IMR-90 (cell line): Measurements from ENCODE around the gene SLC30A10. TPM values are rescaled to one million over a fixed set of nuclear protein-coding genes. Genes with fewer than 3 reads are reported as not detected.

ENCODE experiments used
- ATAC-seq: fragments of 200-7000 bp; cut with Tn5 transposase; 2 replicates; pipeline ENCODE4 v1.9.1; 2020; ENCODE audit warnings: low read depth, mild to moderate bottlenecking, moderate library complexity
- BruUV-seq: library from RNA; stranded (reverse); fragments of 400-500 nt; replicated peaks from 2 replicates; lab custom pipeline; 2021; lab: Mats Ljungman, UMichigan
- CTCF ChIA-PET: fragments of 300-600 bp; formaldehyde crosslinking; extraction: SDS; loops from one replicate; lab custom pipeline; 2021; ENCODE audit warnings: antibody characterized with exemption; lab: Yijun Ruan, JAX
- POLR2A ChIA-PET: fragments of 300-600 bp; sonication (Branson Sonifier 250); formaldehyde crosslinking; loops from one replicate; lab custom pipeline; 2022; ENCODE audit warnings: antibody characterized with exemption; ENCODE audit not compliant: unreplicated experiment; lab: Charles Lee
- DNase-seq: peaks from one replicate; pipeline ENCODE4 v3.0.0; 2013
- H2AFZ ChIP-seq: replicated peaks from 2 replicates; pipeline ENCODE3; 2013; ENCODE audit warnings: low read length, mild to moderate bottlenecking; ENCODE audit not compliant: poor library complexity
- H2AK5ac ChIP-seq: 2 replicates; pipeline ENCODE4 v1.6.1; 2013; ENCODE audit warnings: low read depth, low read length, inconsistent platforms
- H2AK9ac ChIP-seq: replicated peaks from 2 replicates; pipeline ENCODE3; 2013; ENCODE audit warnings: mild to moderate bottlenecking, low read depth, low read length, moderate library complexity; ENCODE audit not compliant: poor library complexity
- H2BK120ac ChIP-seq: 2 replicates; pipeline ENCODE4 v1.6.1; 2013; ENCODE audit warnings: low read depth, low read length, inconsistent platforms
- H2BK15ac ChIP-seq: 3 replicates; pipeline ENCODE4 v1.6.1; 2013; ENCODE audit warnings: low read depth, low read length, inconsistent platforms
- H2BK20ac ChIP-seq: 2 replicates; pipeline ENCODE4 v1.6.1; 2013; ENCODE audit warnings: low read depth, mild to moderate bottlenecking, inconsistent platforms, low read length, moderate library complexity
- H2BK5ac ChIP-seq: 2 replicates; pipeline ENCODE4 v1.6.1; 2013; ENCODE audit warnings: mild to moderate bottlenecking, low read depth, low read length, inconsistent platforms; ENCODE audit not compliant: poor library complexity, severe bottlenecking
- H3K14ac ChIP-seq: replicated peaks from 2 replicates; pipeline ENCODE4 v1.6.1; 2013; ENCODE audit warnings: low read depth, low read length, inconsistent platforms
- H3K18ac ChIP-seq: 2 replicates; pipeline ENCODE4 v1.6.1; 2013; ENCODE audit warnings: low read depth, low read length, control low read depth
- H3K23ac ChIP-seq: 2 replicates; pipeline ENCODE4 v1.6.1; 2013; ENCODE audit warnings: low read depth, low read length, inconsistent platforms
- H3K27ac ChIP-seq: 2 replicates; pipeline ENCODE4 v1.5.1; 2013; ENCODE audit warnings: mild to moderate bottlenecking, control low read depth, low read length; ENCODE audit not compliant: insufficient read depth
- H3K27me3 ChIP-seq: 2 replicates; pipeline ENCODE4 v1.6.1; 2013; ENCODE audit warnings: low read length; ENCODE audit not compliant: control insufficient read depth, insufficient read depth
- H3K36me3 ChIP-seq: 2 replicates; pipeline ENCODE4 v1.6.1; 2013; ENCODE audit warnings: low read length, mixed read lengths; ENCODE audit not compliant: control insufficient read depth, insufficient read depth
- H3K4ac ChIP-seq: 2 replicates; pipeline ENCODE4 v1.6.1; 2013; ENCODE audit warnings: low read depth, low read length, inconsistent platforms
- H3K4me1 ChIP-seq: 2 replicates; pipeline ENCODE4 v1.6.1; 2013; ENCODE audit warnings: low read length, mixed read lengths; ENCODE audit not compliant: control insufficient read depth, insufficient read depth
- H3K4me2 ChIP-seq: 2 replicates; pipeline ENCODE4 v1.6.1; 2013; ENCODE audit warnings: low read depth, mild to moderate bottlenecking, control low read depth, low read length, moderate library complexity
- H3K4me3 ChIP-seq: 2 replicates; pipeline ENCODE4 v1.5.1; 2013; ENCODE audit warnings: low read depth, mild to moderate bottlenecking, control low read depth, low read length, moderate library complexity; ENCODE audit not compliant: insufficient read depth
- H3K56ac ChIP-seq: 2 replicates; pipeline ENCODE4 v1.6.1; 2013; ENCODE audit warnings: low read length, inconsistent platforms; ENCODE audit not compliant: insufficient read depth; ENCODE audit errors: extremely low read depth
- H3K79me1 ChIP-seq, 2 experiments: 2 replicates each; pipeline ENCODE4 v1.6.1; 2013; ENCODE audit warnings: low read length in 2 of 2, inconsistent platforms in 1 of 2, low read depth in 1 of 2
- H3K9ac ChIP-seq: 2 replicates; pipeline ENCODE4 v1.6.1; 2013; ENCODE audit warnings: low read depth, low read length, control low read depth
- H3K9me1 ChIP-seq: 2 replicates; pipeline ENCODE4 v1.6.1; 2013; ENCODE audit warnings: low read length, inconsistent platforms; ENCODE audit not compliant: insufficient read depth
- H3K9me3 ChIP-seq: 2 replicates; pipeline ENCODE4 v1.6.1; 2013; ENCODE audit warnings: low read length; ENCODE audit not compliant: control insufficient read depth, insufficient read depth
- H4K20me1 ChIP-seq: 2 replicates; pipeline ENCODE4 v1.6.1; 2013; ENCODE audit warnings: low read length, inconsistent platforms; ENCODE audit not compliant: insufficient read depth
- H4K5ac ChIP-seq: 2 replicates; pipeline ENCODE4 v1.6.1; 2013; ENCODE audit warnings: mild to moderate bottlenecking, low read depth, low read length, control low read depth
- H4K8ac ChIP-seq, 2 experiments: 2 replicates each; pipeline ENCODE4 v1.6.1; 2013; ENCODE audit warnings: low read depth in 2 of 2, low read length in 2 of 2, control low read depth in 1 of 2, inconsistent platforms in 1 of 2
- H4K91ac ChIP-seq: 2 replicates; pipeline ENCODE4 v1.6.1; 2013; ENCODE audit warnings: low read depth, low read length, inconsistent platforms; ENCODE audit not compliant: insufficient read depth
- BHLHE40 ChIP-seq: fragments of 150-350 bp; IDR thresholded peaks from 2 replicates; pipeline ENCODE4 v1.6.1; 2016; ENCODE audit warnings: mild to moderate bottlenecking, low read depth, low read length
- CEBPB ChIP-seq: IDR thresholded peaks from 2 replicates; pipeline ENCODE4 v1.6.1; 2012; ENCODE audit warnings: low read depth, low read length, improper control_type of control experiment
- CHD1 ChIP-seq: IDR thresholded peaks from 2 replicates; pipeline ENCODE4 v1.6.1; 2012; ENCODE audit warnings: low read depth, low read length, improper control_type of control experiment
- CTCF ChIP-seq: conservative IDR thresholded peaks from 2 replicates; pipeline ENCODE4 v1.5.1; 2012; ENCODE audit warnings: mild to moderate bottlenecking, low read depth, low read length, improper control_type of control experiment
- ELK1 ChIP-seq: fragments of 150-350 bp; IDR thresholded peaks from 2 replicates; pipeline ENCODE4 v1.6.1; 2016; ENCODE audit warnings: low read depth, mild to moderate bottlenecking, low read length, moderate library complexity, borderline replicate concordance
- FOS ChIP-seq: fragments of 150-350 bp; IDR thresholded peaks from 2 replicates; pipeline ENCODE4 v1.6.1; 2016; ENCODE audit warnings: low read depth, low read length
- MAFK ChIP-seq: IDR thresholded peaks from 2 replicates; pipeline ENCODE4 v1.6.1; 2012; ENCODE audit warnings: low read depth, low read length, improper control_type of control experiment
- MAZ ChIP-seq: IDR thresholded peaks from 2 replicates; pipeline ENCODE4 v1.6.1; 2012; ENCODE audit warnings: low read depth, mild to moderate bottlenecking, low read length, improper control_type of control experiment, moderate library complexity, borderline replicate concordance
- NFE2L2 ChIP-seq: fragments of 150-350 bp; IDR thresholded peaks from 2 replicates; pipeline ENCODE4 v1.6.1; 2016; ENCODE audit warnings: low read depth, mild to moderate bottlenecking, low read length
- POLR2A ChIP-seq: IDR thresholded peaks from 2 replicates; pipeline ENCODE4 v1.6.1; 2012; ENCODE audit warnings: mild to moderate bottlenecking, low read depth, low read length
- RAD21 ChIP-seq: IDR thresholded peaks from 2 replicates; pipeline ENCODE4 v1.6.1; 2012; ENCODE audit warnings: low read length, improper control_type of control experiment
- RCOR1 ChIP-seq: IDR thresholded peaks from 2 replicates; pipeline ENCODE4 v1.6.1; 2012; ENCODE audit warnings: mild to moderate bottlenecking, low read length, improper control_type of control experiment; ENCODE audit not compliant: insufficient replicate concordance
- RFX5 ChIP-seq: IDR thresholded peaks from 2 replicates; pipeline ENCODE4 v1.8.0; 2012; ENCODE audit warnings: low read depth, mild to moderate bottlenecking, low read length, moderate library complexity
- SMC3 ChIP-seq: fragments of 150-350 bp; IDR thresholded peaks from 2 replicates; pipeline ENCODE4 v1.6.1; 2016; ENCODE audit warnings: low read depth, mild to moderate bottlenecking, antibody characterized with exemption, low read length, moderate library complexity
- USF2 ChIP-seq: fragments of 150-350 bp; IDR thresholded peaks from 2 replicates; pipeline ENCODE4 v1.6.1; 2017; ENCODE audit warnings: mild to moderate bottlenecking, antibody characterized with exemption, low read length, low read depth
- WGBS, 2 experiments: methylation state at CpG; one replicate each; pipeline versions ENCODE4 v1.1.5 to v1.1.7; 2013; ENCODE audit warnings: missing lambda C conversion rate in 2 of 2; ENCODE audit not compliant: insufficient read length in 1 of 2; ENCODE audit errors: extremely low coverage in 2 of 2; 5-methylcytosine and 5-hydroxymethylcytosine counted together
- dilution Hi-C: fragments of 300-500 bp; cut with HindIII; formaldehyde crosslinking; loops from one replicate; pipeline ENCODE4 v1.14.3; 2018; ENCODE audit warnings: low sequenced_read_pairs; ENCODE audit not compliant: unreplicated experiment
- in situ Hi-C: fragments of 300-500 bp; cut with MboI; formaldehyde crosslinking; loops from 3 replicates; pipeline ENCODE4 v1.14.3; 2019; ENCODE audit warnings: low sequenced_read_pairs, inconsistent platforms, mixed read lengths
- intact Hi-C: fragments of 100-400 bp; cut with micrococcal nuclease; formaldehyde crosslinking; loops from 2 replicates; pipeline ENCODE4 v1.10.0; 2022
- polyA plus RNA-seq, 3 experiments: library from polyadenylated mRNA; depleted of rRNA; stranded (reverse); fragments of >200 nt; gene quantifications; 2 replicates each; pipeline ENCODE4 v1.2.3, GENCODE V29; 2012; ENCODE audit warnings: low replicate concordance in 1 of 3
- total RNA-seq: library from RNA; depleted of rRNA; stranded (reverse); fragments of >200 nt; gene quantifications from 2 replicates; pipeline ENCODE4 v1.2.3, GENCODE V29; 2012

SLC30A10 gene
- total and polyA plus RNA-seq, 2 of the 4 experiments (the other 2 are of a cell fraction): not detected

- no peak overlapping the region for H2BK5ac ChIP-seq
- no peak overlapping the region for H2AK9ac ChIP-seq
- POLR2A ChIA-PET: no interaction called here
- H4K20me1 ChIP-seq: no peaks in the 10 kb centered on the region
- H3K36me3 ChIP-seq: no peaks in the 10 kb centered on the region
- H3K23ac ChIP-seq: no peak overlapping the region
- dilution Hi-C loops (no loop called here), intact Hi-C loops (no loop called here), in situ Hi-C loops (no loop called here)
- no peak overlapping the region for H3K4me2 ChIP-seq
- no peak for DNase-seq
- H3K27me3 ChIP-seq: no peaks in the 10 kb centered on the region
- no peak overlapping the region for H3K4ac ChIP-seq
- TF ChIP-seq BHLHE40: no peak
- TF ChIP-seq RCOR1: no peak
- no peak for TF ChIP-seq SMC3
- no peak for TF ChIP-seq RAD21
- TF ChIP-seq MAFK: no peak
- TF ChIP-seq CTCF: no peak
- no peak for TF ChIP-seq CEBPB
- TF ChIP-seq USF2: no peak
- TF ChIP-seq NFE2L2: no peak
- no peak for TF ChIP-seq ELK1
- TF ChIP-seq RFX5: no peak
- TF ChIP-seq MAZ: no peak
- no peak for TF ChIP-seq POLR2A
- no peak for TF ChIP-seq CHD1
- TF ChIP-seq FOS: no peak
- H2BK15ac ChIP-seq: no peak overlapping the region
- no peak overlapping the region for H4K8ac ChIP-seq
- H3K79me1 ChIP-seq: no peaks in the 10 kb centered on the region
- H3K4me1 ChIP-seq: no peaks in the 10 kb centered on the region
- H3K9me1 ChIP-seq: no peaks in the 10 kb centered on the region
- H3K14ac ChIP-seq: no peak overlapping the region
- no peak overlapping the region for H2BK20ac ChIP-seq
- H2BK120ac ChIP-seq: no peak overlapping the region
- H3K56ac ChIP-seq: no peak overlapping the region
- H2AK5ac ChIP-seq: no peak overlapping the region
- WGBS, 2 experiments: no CpG with 5 or more reads among the region's 3 CpGs
- H3K4me3 ChIP-seq: no peak overlapping the region
- no TSS peak for BruUV-seq
- no peak overlapping the region for H3K18ac ChIP-seq
- CTCF ChIA-PET: no interaction called here
- no peaks in the 10 kb centered on the region for H3K9me3 ChIP-seq
- no peak overlapping the region for H3K9ac ChIP-seq
- no peak for ATAC-seq
- no peak overlapping the region for H3K27ac ChIP-seq
- no peak overlapping the region for H2AFZ ChIP-seq
- no peak overlapping the region for H4K5ac ChIP-seq
- H4K91ac ChIP-seq: no peak overlapping the region
These were observed 56.8 kb downstream of the SLC30A10 start for GRCh38 chr1:219871427-219872057.
